H1 (cell line): ENCODE data around the gene KCNMA1. TPM values are rescaled to one million over a fixed set of nuclear protein-coding genes. Genes with fewer than 3 reads are reported as not detected.
A peak's percentile ranks its signal among the peaks of the same experiment; 100 is the strongest.

Source experiments
- CTCF ChIA-PET: fragments of 300-600 bp; sonication (Branson Sonifier 250); formaldehyde crosslinking; loops from one replicate; lab custom pipeline; 2021; ENCODE audit not compliant: partially characterized antibody; lab: Charles Lee
- POLR2A ChIA-PET: fragments of 300-600 bp; sonication (Branson Sonifier 250); formaldehyde crosslinking; loops from one replicate; lab custom pipeline; 2021; ENCODE audit warnings: inconsistent platforms; ENCODE audit not compliant: partially characterized antibody; lab: Charles Lee
- DNase-seq, 2 experiments: peaks; one replicate each; pipeline versions ENCODE4 v3.0.0 to v3.0.0-alpha.2; 2010 to 2022; ENCODE audit warnings: low spot score in 2 of 2, low read depth in 1 of 2, mixed read lengths in 1 of 2
- FAIRE-seq: peaks from 2 replicates; lab custom pipeline; 2011; peaks lifted over from hg19 to GRCh38; lab: Jason Lieb, UNC
- H2AFZ ChIP-seq: 2 replicates; pipeline ENCODE4 v1.8.1; 2012; ENCODE audit warnings: low read length, inconsistent platforms
- H2AK5ac ChIP-seq: 2 replicates; pipeline ENCODE4 v1.6.1; 2013; ENCODE audit warnings: low read depth, low read length
- H2BK120ac ChIP-seq: replicated peaks from 2 replicates; pipeline ENCODE3; 2013; ENCODE audit warnings: low read depth, low read length, inconsistent platforms
- H2BK12ac ChIP-seq: 2 replicates; pipeline ENCODE4 v1.6.1; 2013; ENCODE audit warnings: low read depth, low read length
- H2BK15ac ChIP-seq: 2 replicates; pipeline ENCODE4 v1.6.1; 2013; ENCODE audit warnings: low read length
- H2BK20ac ChIP-seq: 2 replicates; pipeline ENCODE4 v1.6.1; 2013; ENCODE audit warnings: low read length
- H2BK5ac ChIP-seq: 2 replicates; pipeline ENCODE4 v1.6.1; 2013; ENCODE audit warnings: low read depth, low read length
- H3K14ac ChIP-seq: 2 replicates; pipeline ENCODE4 v1.6.1; 2013; ENCODE audit warnings: inconsistent platforms; ENCODE audit not compliant: insufficient read length
- H3K18ac ChIP-seq: 2 replicates; pipeline ENCODE4 v1.6.1; 2013; ENCODE audit warnings: low read length; ENCODE audit errors: extremely low read depth
- H3K23ac ChIP-seq: 2 replicates; pipeline ENCODE4 v1.6.1; 2013; ENCODE audit warnings: inconsistent platforms; ENCODE audit not compliant: insufficient read length
- H3K23me2 ChIP-seq: 2 replicates; pipeline ENCODE4 v1.6.1; 2013; ENCODE audit warnings: low read depth, low read length
- H3K27ac ChIP-seq: 2 replicates; pipeline ENCODE4 v1.6.1; 2011; ENCODE audit warnings: low read depth, low read length, inconsistent platforms
- H3K27me3 ChIP-seq, 4 experiments: replicated peaks in 1 of 4; 1 replicate in 1 of 4; 2 replicates in 3 of 4; pipeline versions ENCODE4 v1.6.1 to v1.8.1; 2011 to 2013; ENCODE audit warnings: low read length in 3 of 4, mild to moderate bottlenecking in 3 of 4, inconsistent platforms in 2 of 4, mixed read lengths in 2 of 4, moderate library complexity in 1 of 4; ENCODE audit not compliant: control insufficient read depth in 3 of 4, insufficient read depth in 3 of 4; ENCODE audit errors: extremely low read depth in 1 of 4
- H3K36me3 ChIP-seq, 4 experiments: 2 replicates each; pipeline versions ENCODE4 v1.6.1 to v1.8.1; 2011 to 2013; ENCODE audit warnings: mild to moderate bottlenecking in 4 of 4, low read length in 3 of 4, moderate library complexity in 2 of 4, control low read depth in 1 of 4, inconsistent platforms in 1 of 4; ENCODE audit not compliant: insufficient read depth in 4 of 4, control insufficient read depth in 2 of 4
- H3K4ac ChIP-seq: replicated peaks from 2 replicates; pipeline ENCODE3; 2013; ENCODE audit warnings: low read length, low read depth, mixed read lengths, inconsistent platforms; ENCODE audit not compliant: insufficient read length
- H3K4me1 ChIP-seq, 4 experiments: replicated peaks in 1 of 4; 1 replicate in 1 of 4; 2 replicates in 3 of 4; pipeline versions ENCODE4 v1.6.1 to v1.8.1; 2011 to 2013; ENCODE audit warnings: low read length in 3 of 4, inconsistent platforms in 2 of 4, mixed read lengths in 1 of 4; ENCODE audit not compliant: insufficient read depth in 4 of 4, control insufficient read depth in 3 of 4
- H3K4me2 ChIP-seq, 2 experiments: 2 replicates each; pipeline versions ENCODE4 v1.6.1 to v1.8.1; 2011 to 2013; ENCODE audit warnings: low read depth in 2 of 2, low read length in 2 of 2, control low read depth in 1 of 2, inconsistent platforms in 1 of 2, mild to moderate bottlenecking in 1 of 2; ENCODE audit not compliant: insufficient read depth in 1 of 2
- H3K4me3 ChIP-seq, 4 experiments: fragments of 200-600, 300-600 bp in 1 of 4; sonication (generic), shearing (Covaris generic), sonication (Bioruptor Twin) in 1 of 4; 2 replicates each; pipeline versions ENCODE4 v1.5.1 to v1.8.1; 2011 to 2016; ENCODE audit warnings: low read length in 4 of 4, low read depth in 3 of 4, control low read depth in 2 of 4, inconsistent platforms in 2 of 4, mild to moderate bottlenecking in 2 of 4, mixed read lengths in 1 of 4, moderate library complexity in 1 of 4; ENCODE audit not compliant: insufficient read depth in 2 of 4; ENCODE audit errors: extremely low read depth in 1 of 4
- H3K56ac ChIP-seq: replicated peaks from 2 replicates; pipeline ENCODE3; 2013; ENCODE audit warnings: low read depth, mild to moderate bottlenecking, mixed read lengths, low read length, inconsistent platforms; ENCODE audit not compliant: insufficient read length
- H3K79me1 ChIP-seq: 2 replicates; pipeline ENCODE4 v1.6.1; 2013; ENCODE audit warnings: low read depth, low read length, control low read depth
- H3K79me2 ChIP-seq, 2 experiments: 2 replicates each; pipeline versions ENCODE4 v1.6.1 to v1.8.1; 2012 to 2013; ENCODE audit warnings: low read length in 2 of 2, mild to moderate bottlenecking in 2 of 2, inconsistent platforms in 1 of 2; ENCODE audit not compliant: insufficient read depth in 2 of 2, control insufficient read depth in 1 of 2
- H3K9ac ChIP-seq, 4 experiments: replicated peaks in 1 of 4; 1 replicate in 1 of 4; 2 replicates in 3 of 4; pipeline versions ENCODE4 v1.6.1 to v1.8.1; 2011 to 2013; ENCODE audit warnings: low read depth in 3 of 4, low read length in 3 of 4, control low read depth in 2 of 4, mild to moderate bottlenecking in 2 of 4, moderate library complexity in 2 of 4, inconsistent platforms in 1 of 4; ENCODE audit errors: extremely low read depth in 1 of 4
- H3K9me3 ChIP-seq, 2 experiments: 2 replicates each; pipeline versions ENCODE4 v1.6.1 to v1.8.1; 2012 to 2013; ENCODE audit warnings: mild to moderate bottlenecking in 2 of 2, moderate library complexity in 2 of 2, control low read depth in 1 of 2, inconsistent platforms in 1 of 2, low read depth in 1 of 2, low read length in 1 of 2, mixed read lengths in 1 of 2; ENCODE audit not compliant: insufficient read depth in 2 of 2
- H4K20me1 ChIP-seq, 2 experiments: replicated peaks in 1 of 2; 2 replicates each; pipeline versions ENCODE3 to v1.8.1; 2011 to 2013; ENCODE audit warnings: inconsistent platforms in 2 of 2, low read length in 2 of 2, mild to moderate bottlenecking in 1 of 2; ENCODE audit not compliant: insufficient read depth in 2 of 2, control insufficient read depth in 1 of 2
- H4K5ac ChIP-seq: 2 replicates; pipeline ENCODE4 v1.6.1; 2013; ENCODE audit warnings: low read length, low read depth, mixed read lengths, inconsistent platforms; ENCODE audit not compliant: insufficient read length
- H4K8ac ChIP-seq: 2 replicates; pipeline ENCODE4 v1.8.0; 2013; ENCODE audit warnings: mild to moderate bottlenecking, moderate library complexity, low read length, inconsistent platforms; ENCODE audit not compliant: insufficient read depth; ENCODE audit errors: extremely low read depth
- H4K91ac ChIP-seq: replicated peaks from 2 replicates; pipeline ENCODE3; 2013; ENCODE audit warnings: low read length, mixed read lengths, inconsistent platforms; ENCODE audit not compliant: insufficient read length
- EZH2 ChIP-seq: fragments of 200-600 bp; sonication (generic); IDR thresholded peaks from 2 replicates; pipeline ENCODE4 v1.7.1; 2012; ENCODE audit warnings: low read depth, mild to moderate bottlenecking, moderate library complexity, low read length, inconsistent platforms; ENCODE audit not compliant: severe bottlenecking
- FOSL1 ChIP-seq: IDR thresholded peaks from 2 replicates; pipeline ENCODE4 v1.6.1; 2011; ENCODE audit warnings: mild to moderate bottlenecking, low read depth, low read length, moderate library complexity; ENCODE audit not compliant: insufficient read depth
- JUN ChIP-seq: IDR thresholded peaks from 2 replicates; pipeline ENCODE4 v1.6.1; 2011; ENCODE audit warnings: low read depth, mild to moderate bottlenecking, improper control_type of control experiment, low read length
- KDM5A ChIP-seq: fragments of 200-600 bp; IDR thresholded peaks from 2 replicates; pipeline ENCODE4 v1.7.1; 2012; ENCODE audit warnings: mild to moderate bottlenecking, low read length, inconsistent platforms, mixed read lengths
- POU5F1 ChIP-seq: IDR thresholded peaks from 2 replicates; pipeline ENCODE4 v1.6.1; 2011; ENCODE audit warnings: low read depth, mild to moderate bottlenecking, low read length, moderate library complexity
- SUZ12 ChIP-seq: fragments of 200-600 bp; sonication (generic); IDR thresholded peaks from 2 replicates; pipeline ENCODE4 v1.6.1; 2012; ENCODE audit warnings: mild to moderate bottlenecking, inconsistent platforms, low read length, moderate library complexity, mixed read lengths
- WGBS, 2 experiments: shearing (Covaris generic) in 1 of 2; methylation state at CpG; one replicate each; pipeline versions ENCODE4 v1.1.6 to v1.1.7; 2013 to 2015; ENCODE audit warnings: low lambda C conversion rate in 2 of 2, mixed read lengths in 2 of 2, inconsistent platforms in 1 of 2, low coverage in 1 of 2, missing lambda C conversion rate in 1 of 2; ENCODE audit not compliant: insufficient replicate concordance in 2 of 2, insufficient coverage in 1 of 2, insufficient read length in 1 of 2; ENCODE audit errors: extremely low coverage in 1 of 2, missing lambda C conversion rate in 1 of 2; 5-methylcytosine and 5-hydroxymethylcytosine counted together
- polyA plus RNA-seq, 7 experiments: library from polyadenylated mRNA; depleted of rRNA in 3 of 7; stranded (reverse) in 5 of 7; unstranded in 2 of 7; fragments of >200 nt in 5 of 7; fragments of 200-250 nt in 2 of 7; gene quantifications; 1 replicate in 5 of 7; 2 replicates in 1 of 7; 4 replicates in 1 of 7; pipeline versions ENCODE4 v1.2.1 to v1.2.3, GENCODE V29; 2011 to 2013; ENCODE audit warnings: missing spikeins in 2 of 7, mixed read lengths in 2 of 7
- total RNA-seq: library from RNA; stranded (reverse); fragmentation: NEBNext Ultra II Directional; extraction: Animal tissue kit (Norgen Biotek cat#: 25700); gene quantifications from 2 replicates; pipeline ENCODE4 v1.2.1, GENCODE V29; 2021

The KCNMA1 gene
- total and polyA plus RNA-seq, 2 of the 8 experiments (the other 6 are each of a cell fraction or from before 2014, with no cell fraction given), result 10.2 to 11.1 TPM

- H3K4me1 ChIP-seq, result peaks cover 4 to 20% (median 13%) of the 10 kb centered on the region in 4 experiments; a peak in 6 of 7 replicates
- H3K36me3 ChIP-seq, result no peaks in the 10 kb centered on the region
- TF ChIP-seq EZH2 (no peak), KDM5A (no peak), SUZ12 (no peak), JUN (no peak), FOSL1 (no peak), POU5F1 (no peak)
- H2BK5ac ChIP-seq, result no peak overlapping the region
- no peak for DNase-seq
- no peak overlapping the region for H3K56ac ChIP-seq
- H2BK15ac ChIP-seq, result 0 out of 2 replicates have a peak overlapping the region, but pooled peaks have one; percentile 72
- H3K9me3 ChIP-seq, result no peaks in the 10 kb centered on the region
- no peak overlapping the region for H4K91ac ChIP-seq
- H2BK20ac ChIP-seq, result 0 out of 2 replicates have a peak overlapping the region, but pooled peaks have one; percentile 61
- 81% methylated on average over 6 of the region's 6 CpGs; no CpG with 5 or more reads in 1 of the 2 experiments for WGBS, 2 experiments
- H4K8ac ChIP-seq, result no peak overlapping the region
- no peaks in the 10 kb centered on the region for H4K20me1 ChIP-seq
- CTCF ChIA-PET, result interaction anchor here (1.1 kb wide), 2 partner anchors 22 to 98 kb away, joined by 3 read pairs; no protein-coding TSS in a partner anchor
- no peak overlapping the region for H3K23ac ChIP-seq
- H3K27ac ChIP-seq, result no peak overlapping the region
- H3K27me3 ChIP-seq, result no peaks in the 10 kb centered on the region
- no peak overlapping the region for H3K4me3 ChIP-seq
- FAIRE-seq, result no peak
- peaks cover 0 to 2% of the 10 kb centered on the region in 2 experiments; a peak in 1 of 4 replicates for H3K79me2 ChIP-seq
- H2AK5ac ChIP-seq, result peak overlapping the region; percentile 97
- H3K18ac ChIP-seq, result peak overlapping the region; percentile 3
- H3K9ac ChIP-seq, result no peak overlapping the region
- H4K5ac ChIP-seq, result no peak overlapping the region
- no peak overlapping the region for H3K4ac ChIP-seq
- POLR2A ChIA-PET, result interaction anchor here (0.9 to 1.8 kb wide), 2 partner anchors 39 to 132 kb away, joined by 3 read pairs; no protein-coding TSS in a partner anchor
- H3K79me1 ChIP-seq, result no peaks in the 10 kb centered on the region
- H2AFZ ChIP-seq, result no peak overlapping the region
- no peak overlapping the region for H3K4me2 ChIP-seq
- H2BK12ac ChIP-seq, result 0 out of 2 replicates have a peak overlapping the region, but pooled peaks have one; percentile 29
- no peak overlapping the region for H3K14ac ChIP-seq
- no peak overlapping the region for H2BK120ac ChIP-seq
- H3K23me2 ChIP-seq, result no peaks in the 10 kb centered on the region; the same call in 1 of the 2 replicates
Observed at GRCh38 chr10:77526868-77527617, 110.6 kb downstream of the KCNMA1 start.
